Nephron progenitor cell (in vitro differentiated cells): ENCODE measurements around the gene FSIP1.

Experiments
- DNase-seq: peaks from one replicate; pipeline ENCODE4 v3.0.0; 2021
- H3K27ac Mint-ChIP-seq: 2 replicates; pipeline ENCODE4 v1.8.0; 2021; ENCODE audit warnings: mild to moderate bottlenecking, moderate library complexity, mixed read lengths
- H3K27me3 Mint-ChIP-seq: 2 replicates; pipeline ENCODE4 v1.8.0; 2021; ENCODE audit warnings: mild to moderate bottlenecking, low read depth, mixed read lengths; ENCODE audit not compliant: poor library complexity
- H3K36me3 Mint-ChIP-seq: 2 replicates; pipeline ENCODE4 v1.8.0; 2021; ENCODE audit warnings: low read depth, mixed read lengths
- H3K4me1 Mint-ChIP-seq: 2 replicates; pipeline ENCODE4 v1.8.0; 2021; ENCODE audit warnings: mixed read lengths
- H3K4me3 Mint-ChIP-seq: 2 replicates; pipeline ENCODE4 v1.8.0; 2021; ENCODE audit warnings: mild to moderate bottlenecking, moderate library complexity, mixed read lengths
- H3K9me3 Mint-ChIP-seq: 2 replicates; pipeline ENCODE4 v1.8.0; 2021; ENCODE audit warnings: mild to moderate bottlenecking, moderate library complexity, mixed read lengths
- TF ChIP-seq, protein P1 (sequence below): fragments of 200-600 bp; sonication (generic); IDR thresholded peaks from 2 replicates; pipeline ENCODE4 v1.5.0; 2021; ENCODE audit warnings: antibody characterized with exemption

FSIP1 gene

GRCh38 chr15:39553947-39554693, 228.5 kb downstream of the FSIP1 start:
- Mint-ChIP-seq H3K4me3 (no peak overlapping the region), H3K9me3 (no peaks in the 10 kb centered on the region), H3K27ac (no peak overlapping the region), H3K27me3 (peaks cover 3% of the 10 kb centered on the region), H3K36me3 (no peaks in the 10 kb centered on the region), H3K4me1 (no peaks in the 10 kb centered on the region)
- no peak for DNase-seq
- TF ChIP-seq, protein P1, sequence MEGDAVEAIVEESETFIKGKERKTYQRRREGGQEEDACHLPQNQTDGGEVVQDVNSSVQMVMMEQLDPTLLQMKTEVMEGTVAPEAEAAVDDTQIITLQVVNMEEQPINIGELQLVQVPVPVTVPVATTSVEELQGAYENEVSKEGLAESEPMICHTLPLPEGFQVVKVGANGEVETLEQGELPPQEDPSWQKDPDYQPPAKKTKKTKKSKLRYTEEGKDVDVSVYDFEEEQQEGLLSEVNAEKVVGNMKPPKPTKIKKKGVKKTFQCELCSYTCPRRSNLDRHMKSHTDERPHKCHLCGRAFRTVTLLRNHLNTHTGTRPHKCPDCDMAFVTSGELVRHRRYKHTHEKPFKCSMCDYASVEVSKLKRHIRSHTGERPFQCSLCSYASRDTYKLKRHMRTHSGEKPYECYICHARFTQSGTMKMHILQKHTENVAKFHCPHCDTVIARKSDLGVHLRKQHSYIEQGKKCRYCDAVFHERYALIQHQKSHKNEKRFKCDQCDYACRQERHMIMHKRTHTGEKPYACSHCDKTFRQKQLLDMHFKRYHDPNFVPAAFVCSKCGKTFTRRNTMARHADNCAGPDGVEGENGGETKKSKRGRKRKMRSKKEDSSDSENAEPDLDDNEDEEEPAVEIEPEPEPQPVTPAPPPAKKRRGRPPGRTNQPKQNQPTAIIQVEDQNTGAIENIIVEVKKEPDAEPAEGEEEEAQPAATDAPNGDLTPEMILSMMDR: no peak

GRCh38 chr15:39552556-39552955, 230.1 kb downstream of the FSIP1 start:
- H3K27ac Mint-ChIP-seq: no peak overlapping the region
- no peaks in the 10 kb centered on the region for H3K36me3 Mint-ChIP-seq
- peaks cover 3% of the 10 kb centered on the region for H3K27me3 Mint-ChIP-seq
- no peaks in the 10 kb centered on the region for H3K4me1 Mint-ChIP-seq
- TF ChIP-seq, protein P1: no peak
- H3K4me3 Mint-ChIP-seq: no peak overlapping the region
- H3K9me3 Mint-ChIP-seq: no peaks in the 10 kb centered on the region
- no peak for DNase-seq

GRCh38 chr15:39551476-39551875, 231.2 kb downstream of the FSIP1 start:
- H3K4me1 Mint-ChIP-seq: no peaks in the 10 kb centered on the region
- TF ChIP-seq, protein P1: no peak
- H3K4me3 Mint-ChIP-seq: no peak overlapping the region
- DNase-seq: no peak
- no peak overlapping the region for H3K27ac Mint-ChIP-seq
- H3K9me3 Mint-ChIP-seq: peaks cover 2% of the 10 kb centered on the region
- H3K36me3 Mint-ChIP-seq: no peaks in the 10 kb centered on the region
- H3K27me3 Mint-ChIP-seq: peaks cover 3% of the 10 kb centered on the region
